ENCODE data around the gene COG1. TPM values are rescaled to one million over a fixed set of nuclear protein-coding genes. Genes with fewer than 3 reads are reported as not detected.

The COG1 gene
- total RNA-seq, 2 donors from 2014 or later = 27.1 to 27.8 TPM

GRCh38 chr17:73168667-73169066 lies 24.2 kb upstream of the COG1 start:
- Histone ChIP-seq H3K9me3 (ENCODE audit: control insufficient read depth, low read length) (no peaks in the 10 kb centered on the region), H3K4me1 (ENCODE audit: control insufficient read depth, insufficient read depth, low read length) (peaks cover 15% of the 10 kb centered on the region), H3K4me3 (ENCODE audit: low read length) (no peak overlapping the region), H3K9ac (ENCODE audit: extremely low read depth, low read length, poor library complexity, severe bottlenecking) (no peak overlapping the region), H3K36me3 (ENCODE audit: control insufficient read depth, insufficient read depth, low read length) (peaks cover 45% of the 10 kb centered on the region), H3K27me3 (ENCODE audit: control insufficient read depth, insufficient read depth, low read length, poor library complexity, severe bottlenecking) (peaks cover 36% of the 10 kb centered on the region), H3K27ac (ENCODE audit: low read depth, low read length) (no peak overlapping the region)
- 93 to 96% methylated on average over 4 to 6 of the region's 6 CpGs for WGBS, 2 experiments (ENCODE audit: insufficient coverage in 1 of 2, insufficient read length in 1 of 2)
- peaks cover 56% of the 10 kb centered on the region for H3K27me3 Mint-ChIP-seq (ENCODE audit: insufficient read depth)
- peaks cover 51% of the 10 kb centered on the region for H3K4me1 Mint-ChIP-seq
- no peak overlapping the region for H3K4me3 Mint-ChIP-seq
- TF ChIP-seq CTCF (conservative IDR thresholded peaks at IDR 0.05) = no peak
- no peaks in the 10 kb centered on the region for H3K9me3 Mint-ChIP-seq
- no peak overlapping the region for H3K27ac Mint-ChIP-seq
- peaks cover 14% of the 10 kb centered on the region for H3K36me3 Mint-ChIP-seq (ENCODE audit: low read depth)
- DNase-seq = no peak

- Histone ChIP-seq H3K9ac (ENCODE audit: extremely low read depth, low read length, poor library complexity, severe bottlenecking) (no peak overlapping the region), H3K36me3 (ENCODE audit: control insufficient read depth, insufficient read depth, low read length) (peaks cover 45% of the 10 kb centered on the region), H3K9me3 (ENCODE audit: control insufficient read depth, low read length) (no peaks in the 10 kb centered on the region), H3K4me3 (ENCODE audit: low read length) (peak overlapping the region; percentile 21), H3K27me3 (ENCODE audit: control insufficient read depth, insufficient read depth, low read length, poor library complexity, severe bottlenecking) (peaks cover 28% of the 10 kb centered on the region), H3K4me1 (ENCODE audit: control insufficient read depth, insufficient read depth, low read length) (peaks cover 15% of the 10 kb centered on the region), H3K27ac (ENCODE audit: low read depth, low read length) (no peak overlapping the region)
- Mint-ChIP-seq H3K4me3 (no peak overlapping the region), H3K36me3 (ENCODE audit: low read depth) (peaks cover 14% of the 10 kb centered on the region), H3K27me3 (ENCODE audit: insufficient read depth) (peaks cover 43% of the 10 kb centered on the region), H3K27ac (no peak overlapping the region), H3K4me1 (peaks cover 43% of the 10 kb centered on the region), H3K9me3 (no peaks in the 10 kb centered on the region)
- 71 to 100% methylated on average over 1 to 5 of the region's 5 CpGs for WGBS, 2 experiments (ENCODE audit: insufficient coverage in 1 of 2, insufficient read length in 1 of 2)
- peak; percentile 74 for DNase-seq
- no peak for TF ChIP-seq CTCF (conservative IDR thresholded peaks at IDR 0.05)
Measured at GRCh38 chr17:73170324-73170723, 22.5 kb upstream of the COG1 start.

GRCh38 chr17:73172252-73172651 lies 20.6 kb upstream of the COG1 start:
- peaks cover 7% of the 10 kb centered on the region for H3K9me3 ChIP-seq (ENCODE audit: control insufficient read depth, low read length)
- H3K4me1 Mint-ChIP-seq = peaks cover 29% of the 10 kb centered on the region
- peaks cover 14% of the 10 kb centered on the region for H3K36me3 Mint-ChIP-seq (ENCODE audit: low read depth)
- H3K4me3 ChIP-seq (ENCODE audit: low read length) = no peak overlapping the region
- H3K27me3 Mint-ChIP-seq (ENCODE audit: insufficient read depth) = peaks cover 24% of the 10 kb centered on the region
- H3K27ac ChIP-seq (ENCODE audit: low read depth, low read length) = no peak overlapping the region
- WGBS, 2 experiments (ENCODE audit: insufficient coverage in 1 of 2, insufficient read length in 1 of 2) = 89% methylated on average over 3 of the region's 3 CpGs; no CpG with 5 or more reads in 1 of the 2 experiments
- H3K4me1 ChIP-seq (ENCODE audit: control insufficient read depth, insufficient read depth, low read length) = peaks cover 10% of the 10 kb centered on the region
- peaks cover 45% of the 10 kb centered on the region for H3K36me3 ChIP-seq (ENCODE audit: control insufficient read depth, insufficient read depth, low read length)
- H3K9ac ChIP-seq (ENCODE audit: extremely low read depth, low read length, poor library complexity, severe bottlenecking) = no peak overlapping the region
- H3K4me3 Mint-ChIP-seq = no peak overlapping the region
- peaks cover 9% of the 10 kb centered on the region for H3K27me3 ChIP-seq (ENCODE audit: control insufficient read depth, insufficient read depth, low read length, poor library complexity, severe bottlenecking)
- no peaks in the 10 kb centered on the region for H3K9me3 Mint-ChIP-seq
- H3K27ac Mint-ChIP-seq = no peak overlapping the region
- peak; percentile 23 for TF ChIP-seq CTCF (conservative IDR thresholded peaks at IDR 0.05)
- DNase-seq = no peak
